Muscle layer of duodenum (tissue), 2 donors: ENCODE measurements around the gene C2CD2L.

ENCODE experiments used
- H3K27ac ChIP-seq: one replicate; pipeline ENCODE4 v1.7.0; 2013; ENCODE audit warnings: mild to moderate bottlenecking, low read length
- H3K27me3 ChIP-seq: one replicate; pipeline ENCODE4 v1.7.0; 2013; ENCODE audit warnings: low read depth, mild to moderate bottlenecking, control low read depth, low read length
- H3K36me3 ChIP-seq, 2 donors: one replicate each; pipeline ENCODE4 v1.7.0; 2013; ENCODE audit warnings: low read length in 2 of 2, control low read depth in 1 of 2, mild to moderate bottlenecking in 1 of 2; ENCODE audit not compliant: insufficient read depth in 2 of 2, control insufficient read depth in 1 of 2
- H3K4me1 ChIP-seq, 2 donors: one replicate each; pipeline ENCODE4 v1.7.0; 2013; ENCODE audit warnings: low read length in 2 of 2, mild to moderate bottlenecking in 2 of 2, control low read depth in 1 of 2, moderate library complexity in 1 of 2; ENCODE audit not compliant: insufficient read depth in 2 of 2, control insufficient read depth in 1 of 2
- H3K4me3 ChIP-seq, 2 donors: one replicate each; pipeline ENCODE4 v1.7.0; 2013; ENCODE audit warnings: low read length in 2 of 2, low read depth in 1 of 2, mild to moderate bottlenecking in 1 of 2
- H3K9me3 ChIP-seq, 2 donors: one replicate each; pipeline ENCODE4 v1.7.0; 2013; ENCODE audit warnings: low read length in 2 of 2, control low read depth in 1 of 2, mild to moderate bottlenecking in 1 of 2; ENCODE audit not compliant: control insufficient read depth in 1 of 2
- donor health status: healthy.

The C2CD2L gene

GRCh38 chr11:119109843-119110242, 2.7 kb downstream of the C2CD2L start:
- H3K4me3 ChIP-seq = no peak overlapping the region
- peaks cover 24 to 30% of the 10 kb centered on the region in 2 donors for H3K4me1 ChIP-seq
- H3K36me3 ChIP-seq = peaks cover 24 to 43% of the 10 kb centered on the region in 2 donors
- no peaks in the 10 kb centered on the region for H3K9me3 ChIP-seq
- no peaks in the 10 kb centered on the region for H3K27me3 ChIP-seq
- no peak overlapping the region for H3K27ac ChIP-seq

DNA sequence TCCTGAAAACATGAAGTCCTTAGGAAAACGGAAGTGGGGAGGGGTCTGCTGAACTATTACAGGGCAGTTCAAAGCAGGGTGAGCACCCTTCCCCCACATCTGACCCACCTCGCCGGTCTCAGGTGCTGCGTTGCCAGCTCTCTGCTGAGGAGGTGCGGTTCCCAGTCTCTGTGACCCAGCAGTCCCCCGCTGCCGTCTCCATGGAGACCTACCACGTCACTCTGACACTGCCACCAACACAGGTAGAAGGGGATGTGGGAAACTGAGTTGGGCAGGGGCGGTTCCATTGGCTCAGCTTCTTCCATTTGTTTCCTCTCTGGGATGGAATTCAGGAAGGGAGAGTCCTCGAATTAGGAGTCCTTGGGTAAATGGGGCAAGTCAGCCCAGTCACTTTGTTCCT, 3.3 kb downstream of the C2CD2L start:
- H3K27ac ChIP-seq = no peak overlapping the region
- H3K4me3 ChIP-seq = no peak overlapping the region
- H3K27me3 ChIP-seq = no peaks in the 10 kb centered on the region
- peaks cover 26 to 43% of the 10 kb centered on the region in 2 donors for H3K36me3 ChIP-seq
- H3K9me3 ChIP-seq = no peaks in the 10 kb centered on the region
- peaks cover 24 to 30% of the 10 kb centered on the region in 2 donors for H3K4me1 ChIP-seq

- H3K27ac ChIP-seq = no peak overlapping the region
- H3K36me3 ChIP-seq = peaks cover 35 to 48% of the 10 kb centered on the region in 2 donors
- H3K27me3 ChIP-seq = no peaks in the 10 kb centered on the region
- no peak overlapping the region for H3K4me3 ChIP-seq
- no peaks in the 10 kb centered on the region for H3K9me3 ChIP-seq
- H3K4me1 ChIP-seq = peaks cover 22 to 23% of the 10 kb centered on the region in 2 donors
These were observed 4.3 kb downstream of the C2CD2L start for GRCh38 chr11:119111361-119111925.

GRCh38 chr11:119112314-119113020, 5.3 kb downstream of the C2CD2L start:
- peaks cover 17 to 18% of the 10 kb centered on the region in 2 donors for H3K4me1 ChIP-seq
- no peak overlapping the region for H3K27ac ChIP-seq
- no peaks in the 10 kb centered on the region for H3K27me3 ChIP-seq
- H3K36me3 ChIP-seq = peaks cover 36 to 48% of the 10 kb centered on the region in 2 donors
- no peaks in the 10 kb centered on the region for H3K9me3 ChIP-seq
- no peak overlapping the region for H3K4me3 ChIP-seq

DNA sequence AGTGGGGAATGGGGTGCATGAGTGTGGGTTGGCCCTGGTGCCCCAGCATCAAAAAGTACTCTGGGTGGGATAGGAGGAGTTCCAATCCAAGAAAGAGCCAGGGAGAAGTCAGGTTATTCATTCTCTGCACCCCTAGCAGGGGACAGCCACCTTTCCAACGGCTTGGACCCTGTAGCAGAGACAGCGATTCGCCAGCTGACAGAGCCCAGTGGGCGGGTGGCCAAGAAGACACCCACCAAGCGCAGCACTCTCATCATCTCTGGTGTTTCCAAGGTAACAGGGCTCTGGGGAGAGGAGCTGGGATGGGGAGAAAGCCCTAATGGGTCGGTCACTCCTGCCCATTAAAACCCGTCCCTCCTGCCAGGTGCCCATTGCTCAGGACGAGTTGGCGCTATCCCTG, 6.6 kb downstream of the C2CD2L start:
- H3K27me3 ChIP-seq = no peaks in the 10 kb centered on the region
- no peaks in the 10 kb centered on the region for H3K9me3 ChIP-seq
- peaks cover 36 to 48% of the 10 kb centered on the region in 2 donors for H3K36me3 ChIP-seq
- no peak overlapping the region for H3K4me3 ChIP-seq
- peaks cover 7 to 11% of the 10 kb centered on the region in 2 donors for H3K4me1 ChIP-seq
- no peak overlapping the region for H3K27ac ChIP-seq

DNA sequence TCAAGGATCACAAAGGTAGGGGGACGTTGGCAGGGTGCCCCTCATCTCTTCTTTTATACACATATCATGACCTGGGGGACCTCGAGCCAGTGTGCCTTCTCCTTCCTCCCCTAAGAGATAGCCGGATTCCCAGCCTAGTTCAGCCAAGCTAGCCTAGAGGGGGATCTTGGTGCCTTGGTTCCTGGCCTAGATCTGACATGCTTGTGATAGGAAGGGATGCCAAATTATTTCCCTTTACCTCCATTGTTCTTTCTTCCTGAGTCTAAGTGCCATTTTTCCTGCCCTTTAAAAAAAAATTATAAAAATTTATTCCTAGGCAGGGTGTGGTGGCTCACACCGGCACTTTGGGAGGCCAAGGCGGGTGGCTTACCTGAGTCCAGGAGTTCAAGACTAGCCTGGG, 7.2 kb downstream of the C2CD2L start:
- no peaks in the 10 kb centered on the region for H3K9me3 ChIP-seq
- H3K27ac ChIP-seq = no peak overlapping the region
- H3K4me3 ChIP-seq = no peak overlapping the region
- peaks cover under 1 to 4% of the 10 kb centered on the region in 2 donors for H3K4me1 ChIP-seq
- H3K36me3 ChIP-seq = peaks cover 36 to 48% of the 10 kb centered on the region in 2 donors
- no peaks in the 10 kb centered on the region for H3K27me3 ChIP-seq

GRCh38 chr11:119115484-119116234, 8.5 kb downstream of the C2CD2L start:
- peaks cover 36 to 46% of the 10 kb centered on the region in 2 donors for H3K36me3 ChIP-seq
- peak overlapping the region in 1 of 2 donors; percentile 0 for H3K4me3 ChIP-seq
- H3K4me1 ChIP-seq = peaks cover 0 to 4% of the 10 kb centered on the region in 2 donors
- H3K27me3 ChIP-seq = no peaks in the 10 kb centered on the region
- H3K27ac ChIP-seq = peak overlapping the region; percentile 60
- no peaks in the 10 kb centered on the region for H3K9me3 ChIP-seq

DNA sequence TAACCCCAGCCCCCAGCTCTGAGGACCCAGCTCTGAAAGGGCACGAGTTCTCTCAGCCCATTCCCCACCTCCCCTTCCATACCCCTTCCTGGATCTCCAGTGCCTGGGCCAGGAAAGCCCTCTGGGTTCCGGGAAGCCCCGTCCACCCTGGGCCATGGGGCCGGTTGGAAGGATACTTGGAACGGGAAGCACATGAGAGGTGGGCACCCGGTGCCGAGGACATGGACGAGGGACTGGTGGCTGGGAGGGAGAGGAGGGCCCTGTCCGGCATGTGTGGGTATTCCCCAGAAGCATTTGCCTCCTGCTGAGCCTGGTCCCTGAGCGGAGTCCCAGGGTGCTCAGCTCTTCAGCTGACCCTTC, 9.1 kb downstream of the C2CD2L start:
- no peak overlapping the region for H3K4me3 ChIP-seq
- no peaks in the 10 kb centered on the region for H3K9me3 ChIP-seq
- H3K27ac ChIP-seq = no peak overlapping the region
- peaks cover 0 to 7% of the 10 kb centered on the region in 2 donors for H3K4me1 ChIP-seq
- peaks cover 36 to 40% of the 10 kb centered on the region in 2 donors for H3K36me3 ChIP-seq
- H3K27me3 ChIP-seq = no peaks in the 10 kb centered on the region

DNA sequence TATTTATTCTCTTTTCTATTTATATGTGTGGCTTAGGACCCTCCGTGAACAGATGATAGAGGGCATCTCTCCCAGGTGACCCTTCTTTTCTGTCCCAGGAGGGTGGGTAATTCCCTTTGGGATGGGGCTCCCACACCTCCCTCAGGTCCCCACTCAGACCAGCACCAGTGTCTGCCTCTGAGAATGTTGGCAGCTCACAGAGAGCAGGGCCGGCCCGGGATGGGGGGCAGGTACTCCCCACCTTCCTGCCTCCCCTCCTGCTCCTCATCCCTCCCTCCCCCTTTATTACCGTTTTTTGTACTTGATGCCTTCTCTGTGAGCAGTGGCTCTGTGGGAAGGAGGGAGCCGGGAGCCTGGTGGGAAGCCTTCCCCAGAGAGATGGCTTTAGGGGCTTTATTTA, 9.5 kb downstream of the C2CD2L start:
- H3K9me3 ChIP-seq = no peaks in the 10 kb centered on the region
- H3K4me3 ChIP-seq = no peak overlapping the region
- peaks cover 32 to 36% of the 10 kb centered on the region in 2 donors for H3K36me3 ChIP-seq
- no peak overlapping the region for H3K27ac ChIP-seq
- no peaks in the 10 kb centered on the region for H3K27me3 ChIP-seq
- peaks cover 0 to 7% of the 10 kb centered on the region in 2 donors for H3K4me1 ChIP-seq

GRCh38 chr11:119117004-119117706, 10.0 kb downstream of the C2CD2L start:
- Histone ChIP-seq H3K27me3 (no peaks in the 10 kb centered on the region), H3K4me3 (no peak overlapping the region), H3K9me3 (no peaks in the 10 kb centered on the region), H3K36me3 (peaks cover 27 to 31% of the 10 kb centered on the region in 2 donors), H3K4me1 (peaks cover 0 to 9% of the 10 kb centered on the region in 2 donors), H3K27ac (no peak overlapping the region)

GRCh38 chr11:119118227-119118626, 11.1 kb downstream of the C2CD2L start:
- H3K9me3 ChIP-seq = no peaks in the 10 kb centered on the region
- H3K4me3 ChIP-seq = no peak overlapping the region
- peaks cover 4 to 19% of the 10 kb centered on the region in 2 donors for H3K4me1 ChIP-seq
- no peaks in the 10 kb centered on the region for H3K27me3 ChIP-seq
- peaks cover 20 to 23% of the 10 kb centered on the region in 2 donors for H3K36me3 ChIP-seq
- no peak overlapping the region for H3K27ac ChIP-seq
